Activated effector memory CD4-positive, alpha-beta T cell treated with Interleukin-2 at 50 U/mL for 16 hours (primary cell): ENCODE measurements around the gene BECN2.

Experiments
- DNase-seq: peaks from one replicate; pipeline ENCODE4 v3.0.0-alpha.2; 2020

BECN2 gene

GRCh38 chr1:241957692-241958494 lies at the start of gene BECN2:
Gene BECN2 (plus strand): TSS chr1:241957767. CDS start chr1:241957767, 0 bp downstream.
- DNase-seq, result no peak

GRCh38 chr1:241916196-241916595 lies 41.4 kb upstream of the BECN2 start:
- DNase-seq, result no peak

GRCh38 chr1:241917487-241917886 lies 40.1 kb upstream of the BECN2 start:
- no peak for DNase-seq

- DNase-seq, result no peak
Measured at GRCh38 chr1:241918879-241919278, 38.7 kb upstream of the BECN2 start.

GRCh38 chr1:241924080-241924808 lies 33.3 kb upstream of the BECN2 start:
- no peak for DNase-seq

GRCh38 chr1:241926141-241926540 lies 31.4 kb upstream of the BECN2 start:
- DNase-seq, result no peak

- DNase-seq, result no peak
Measured at GRCh38 chr1:241927321-241927720, 30.2 kb upstream of the BECN2 start.

GRCh38 chr1:241932845-241933244 lies 24.7 kb upstream of the BECN2 start:
- DNase-seq, result no peak

GRCh38 chr1:241934201-241934848 lies 23.2 kb upstream of the BECN2 start:
- DNase-seq, result no peak

GRCh38 chr1:241934866-241935265 lies 22.7 kb upstream of the BECN2 start:
- DNase-seq, result no peak

- no peak for DNase-seq
Measured at GRCh38 chr1:241939798-241940197, 17.8 kb upstream of the BECN2 start.

GRCh38 chr1:241942738-241943137 lies 14.8 kb upstream of the BECN2 start:
- DNase-seq, result no peak

- no peak for DNase-seq
Measured at GRCh38 chr1:241944300-241944699, 13.3 kb upstream of the BECN2 start.

- DNase-seq, result no peak
Measured at GRCh38 chr1:241947354-241947753, 10.2 kb upstream of the BECN2 start.

GRCh38 chr1:241950390-241950789 lies 7.2 kb upstream of the BECN2 start:
- no peak for DNase-seq

- no peak for DNase-seq
Measured at GRCh38 chr1:241962153-241962552, 4.6 kb downstream of the BECN2 start.

GRCh38 chr1:241963722-241964121 lies 6.2 kb downstream of the BECN2 start:
- no peak for DNase-seq

GRCh38 chr1:241964550-241965282 lies 7.1 kb downstream of the BECN2 start:
- no peak for DNase-seq

GRCh38 chr1:241968611-241969010 lies 11.0 kb downstream of the BECN2 start:
- no peak for DNase-seq

GRCh38 chr1:241972703-241973369 lies 15.3 kb downstream of the BECN2 start:
- DNase-seq, result no peak

- DNase-seq, result no peak
Measured at GRCh38 chr1:241976229-241976628, 18.7 kb downstream of the BECN2 start.

- no peak for DNase-seq
Measured at GRCh38 chr1:241979071-241979470, 21.5 kb downstream of the BECN2 start.

- no peak for DNase-seq
Measured at GRCh38 chr1:241979926-241980325, 22.4 kb downstream of the BECN2 start.
